ENCODE measurements around the gene SNX12.
"Not testable (repeated sequence)": the region's sequence is repeated elsewhere in the genome, so short reads cannot be mapped to it uniquely, and the experiment has no call there.

Gene SNX12

DNA sequence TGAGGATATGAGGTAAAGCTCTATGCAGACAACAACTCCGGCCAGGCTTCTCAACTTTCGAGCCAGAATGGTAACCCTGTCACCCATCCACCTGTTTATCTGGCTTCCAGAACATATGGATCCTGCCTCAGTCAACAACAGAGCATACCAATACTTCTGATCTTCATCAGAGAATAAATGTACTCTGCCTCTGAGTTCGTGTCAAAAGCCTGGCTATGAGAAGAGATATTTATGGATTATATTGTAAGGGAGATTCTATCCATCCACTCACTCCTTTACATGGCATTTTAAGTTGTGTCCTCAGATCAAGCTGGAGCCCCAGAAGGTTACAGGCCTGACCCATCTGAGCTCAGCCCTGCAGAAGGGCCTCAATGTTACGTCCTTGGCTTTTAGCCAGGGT lies 17.8 kb upstream of the SNX12 start:
- no peak for DNase-seq

DNA sequence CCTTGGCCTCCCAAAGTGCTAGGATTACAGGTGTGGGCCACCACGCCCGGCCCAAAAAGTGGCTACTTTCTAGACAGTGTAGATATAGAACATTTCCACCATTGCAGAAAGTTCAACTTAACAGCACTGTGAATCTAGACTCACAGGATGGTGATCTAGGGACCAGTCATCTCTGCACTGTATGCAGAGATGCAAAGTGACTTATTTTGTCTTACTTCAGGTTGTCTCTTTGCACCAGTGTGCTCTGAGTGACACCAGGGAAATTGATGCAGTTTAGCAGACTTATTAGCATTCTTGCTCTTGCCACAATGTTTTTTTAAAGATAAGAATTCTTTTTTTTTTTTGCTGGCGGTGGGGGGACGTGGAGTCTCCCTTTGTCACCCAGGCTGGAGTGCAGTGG lies 14.7 kb upstream of the SNX12 start:
- DNase-seq, result no peak

DNA sequence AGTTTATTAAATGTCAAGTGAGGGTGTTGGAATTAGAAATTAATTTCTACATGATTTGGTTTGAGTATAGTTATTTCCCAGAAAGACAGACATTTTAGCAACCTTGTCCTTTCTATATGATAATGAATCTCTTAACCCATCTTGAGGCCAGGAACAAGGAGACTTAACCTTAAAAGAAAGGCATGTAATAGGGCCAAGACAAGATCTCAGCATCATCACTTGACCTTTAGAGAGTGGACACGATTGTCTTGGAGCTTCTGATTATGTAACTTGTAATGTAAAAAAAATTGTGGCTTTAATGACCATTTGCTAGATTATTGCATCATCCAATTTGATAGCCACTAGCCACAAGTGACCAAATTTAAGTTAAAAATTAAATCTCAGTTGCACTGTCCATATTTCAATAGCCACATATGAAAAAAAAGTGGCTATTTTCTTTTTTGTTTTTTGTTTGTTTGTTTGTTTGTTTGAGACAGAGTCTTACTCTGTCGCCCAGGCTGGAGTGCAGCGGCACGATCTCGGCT lies 14.1 kb upstream of the SNX12 start:
- DNase-seq, result no peak

DNA sequence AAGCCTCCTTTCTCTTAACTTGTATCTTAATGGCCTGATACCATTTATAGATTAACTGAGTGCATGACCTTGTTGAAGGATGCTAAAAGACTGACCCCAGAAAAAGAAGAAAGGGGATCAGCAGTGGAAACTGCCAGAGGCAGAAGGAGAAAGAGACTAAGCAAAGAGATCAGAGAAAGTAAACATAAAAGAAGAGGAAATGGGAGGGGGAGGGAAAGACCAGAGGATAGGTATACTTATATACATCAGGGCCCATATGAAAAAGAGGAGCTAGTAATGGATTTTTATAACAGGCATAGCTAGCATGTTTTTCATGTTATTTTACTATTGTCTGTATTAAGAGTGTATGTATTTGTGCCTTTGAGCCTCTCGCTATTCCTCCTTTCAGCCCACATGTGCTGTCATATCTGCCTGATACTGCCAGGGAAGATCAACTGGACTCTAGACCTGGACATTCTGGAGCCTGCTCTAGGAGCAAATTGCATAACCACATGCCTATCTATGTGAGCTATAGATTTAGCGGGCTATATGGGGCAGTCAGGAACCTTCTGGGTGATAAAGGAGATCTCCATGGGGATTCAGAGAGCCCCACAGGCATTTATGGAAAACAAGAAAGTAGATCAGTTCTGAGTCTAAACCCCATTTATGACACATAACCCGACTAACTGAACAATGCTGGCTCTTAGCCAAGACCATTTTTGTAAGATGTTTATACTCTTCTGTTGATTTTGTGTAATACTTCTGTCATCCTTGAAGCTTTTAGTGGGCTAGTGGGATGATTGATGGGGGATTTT lies 13.4 kb upstream of the SNX12 start:
- DNase-seq, result no peak

DNA sequence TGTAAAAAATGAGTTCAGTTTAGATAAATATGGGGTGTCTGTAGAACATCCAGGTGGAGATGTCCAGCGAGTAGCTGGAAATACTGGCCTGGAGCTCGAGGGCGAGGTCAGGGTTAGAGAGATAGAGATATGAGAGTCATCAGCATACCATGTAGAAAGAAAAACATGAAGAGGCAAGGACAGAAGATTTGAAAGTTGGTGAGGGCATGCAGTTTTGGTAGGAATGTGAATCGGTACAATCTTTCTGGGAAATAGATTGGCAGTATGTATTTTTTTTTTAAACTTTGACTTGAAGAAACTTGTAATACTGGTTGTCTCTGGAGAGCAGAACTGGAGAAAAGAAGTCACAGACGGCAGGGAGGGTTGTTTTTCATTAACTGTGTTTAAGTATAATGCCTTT lies 2.4 kb upstream of the SNX12 start:
- no peak for DNase-seq

DNA sequence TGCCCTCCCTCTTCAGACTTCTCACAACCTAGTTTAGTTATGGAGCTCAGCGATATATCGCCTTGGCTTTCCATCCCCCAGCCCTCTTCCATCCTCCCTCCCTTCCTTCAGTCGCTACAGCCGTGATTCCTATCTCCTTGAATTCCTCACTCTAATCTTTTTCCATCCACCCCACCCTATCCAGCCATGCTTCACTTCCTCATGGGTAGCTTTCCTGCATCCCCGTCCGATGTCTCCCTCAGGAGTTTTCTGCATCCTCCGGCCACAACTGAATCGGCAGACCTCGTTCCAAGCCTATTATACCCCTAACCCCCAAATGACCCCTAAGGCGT lies 456 bp downstream of the SNX12 start:
- DNase-seq, result no peak

DNA sequence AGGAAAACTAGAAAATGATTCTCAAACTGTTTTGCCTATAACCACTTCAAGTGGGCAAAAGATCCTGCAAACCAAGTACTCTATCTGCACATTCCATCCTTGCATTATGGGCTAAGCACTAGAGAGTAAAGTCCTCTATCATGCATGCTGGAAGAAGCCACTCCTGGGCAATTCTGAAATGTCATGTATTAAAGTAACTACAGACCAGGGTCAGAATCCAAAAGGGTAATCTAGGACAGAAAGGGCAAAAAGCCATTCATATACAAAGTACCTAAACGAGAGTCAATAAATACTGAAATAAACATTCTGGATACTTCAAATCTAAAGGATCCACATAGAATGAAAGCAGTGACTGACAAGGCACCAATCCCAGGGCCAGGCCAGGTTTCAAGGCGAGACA lies 1.0 kb downstream of the SNX12 start:
- DNase-seq, result no peak

DNA sequence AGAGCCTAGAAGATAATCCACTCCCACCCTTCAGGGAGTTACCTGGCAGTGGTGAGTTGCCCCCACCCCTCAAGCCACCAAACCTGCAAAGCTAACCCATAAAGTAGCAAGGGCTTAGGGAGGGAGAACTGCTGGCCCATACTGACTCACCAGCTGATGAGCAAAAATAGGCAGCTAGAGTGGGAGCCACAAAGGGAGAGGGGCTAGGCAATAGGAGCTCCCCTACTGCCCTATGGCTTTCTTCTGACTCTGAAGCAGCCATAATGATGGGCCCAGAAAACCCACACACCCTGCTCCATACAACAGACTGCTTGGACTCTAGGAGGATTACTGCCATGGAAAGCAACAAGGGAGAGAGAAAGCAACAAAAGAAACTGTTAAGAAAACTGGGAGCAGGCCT lies 8.0 kb downstream of the SNX12 start:
- DNase-seq, result no peak

DNA sequence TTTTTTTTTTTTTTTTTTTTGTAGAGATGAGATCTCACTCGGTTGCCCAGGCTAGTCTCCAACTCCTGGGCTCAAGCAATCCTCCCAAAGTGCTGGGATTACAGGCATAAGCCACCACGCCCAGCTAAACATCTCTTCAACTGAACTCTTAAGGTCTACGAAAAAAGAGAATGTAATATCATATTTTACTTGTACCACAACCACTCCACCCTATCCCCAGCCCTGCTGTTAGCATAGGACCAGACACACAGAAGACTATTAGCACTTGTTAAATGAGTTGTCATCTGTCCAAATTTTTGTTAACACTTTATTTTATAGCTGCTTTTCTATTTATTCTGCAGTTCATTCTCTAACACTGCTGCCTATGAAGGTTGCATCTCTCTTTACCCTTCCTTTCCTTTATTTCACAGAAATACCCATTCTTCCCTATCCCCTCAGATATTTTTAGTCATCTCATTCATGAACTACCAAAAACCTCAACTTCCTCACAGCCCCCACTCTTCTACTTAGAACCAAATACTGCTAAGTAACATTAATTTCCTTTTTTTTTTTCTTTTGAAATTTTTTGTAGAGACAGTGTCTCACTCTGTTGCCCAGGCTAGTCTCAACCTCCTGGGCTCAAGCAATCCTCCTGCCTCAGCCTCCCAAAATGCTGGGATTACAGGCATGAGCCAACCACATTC lies 10.1 kb downstream of the SNX12 start:
- no peak for DNase-seq

DNA sequence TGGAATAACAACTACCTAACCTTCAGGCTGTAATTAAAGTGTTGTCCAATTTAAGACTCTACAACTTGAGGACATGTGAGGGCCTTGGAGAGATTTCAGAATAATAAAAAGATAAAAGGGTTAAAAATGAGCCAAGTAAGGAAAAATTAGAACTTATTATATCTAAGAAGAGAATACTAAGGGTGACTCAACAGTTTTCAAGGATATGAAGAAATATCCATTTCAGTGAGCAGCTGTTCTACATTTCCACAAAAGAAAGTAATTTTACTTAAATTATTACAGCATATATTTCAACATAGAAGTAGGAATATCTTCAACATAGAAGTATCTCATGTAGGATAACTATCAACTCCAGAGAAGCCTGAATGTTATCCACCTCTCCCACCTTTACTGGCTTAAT lies 11.3 kb downstream of the SNX12 start:
- DNase-seq, result no peak

DNA sequence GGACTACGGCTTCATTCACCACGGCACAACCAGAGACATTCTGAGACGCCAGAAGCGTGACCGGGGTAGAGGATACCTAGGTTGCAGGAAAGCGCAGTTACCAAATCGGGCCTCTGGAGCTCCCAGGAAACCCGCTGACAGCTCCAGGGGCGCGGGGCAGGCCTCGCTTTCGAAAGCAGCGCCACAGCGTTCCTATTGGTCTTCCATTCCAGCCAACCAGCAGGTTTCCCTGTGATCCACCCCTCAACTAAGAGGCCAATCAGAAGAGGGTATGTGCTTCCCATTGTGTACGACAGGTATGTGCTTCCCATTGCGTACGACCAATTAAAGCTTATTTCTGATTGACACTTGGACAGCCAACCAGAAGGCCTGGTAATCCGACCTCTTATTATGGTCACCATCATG lies 14.9 kb downstream of the SNX12 start:
- DNase-seq, result no peak

DNA sequence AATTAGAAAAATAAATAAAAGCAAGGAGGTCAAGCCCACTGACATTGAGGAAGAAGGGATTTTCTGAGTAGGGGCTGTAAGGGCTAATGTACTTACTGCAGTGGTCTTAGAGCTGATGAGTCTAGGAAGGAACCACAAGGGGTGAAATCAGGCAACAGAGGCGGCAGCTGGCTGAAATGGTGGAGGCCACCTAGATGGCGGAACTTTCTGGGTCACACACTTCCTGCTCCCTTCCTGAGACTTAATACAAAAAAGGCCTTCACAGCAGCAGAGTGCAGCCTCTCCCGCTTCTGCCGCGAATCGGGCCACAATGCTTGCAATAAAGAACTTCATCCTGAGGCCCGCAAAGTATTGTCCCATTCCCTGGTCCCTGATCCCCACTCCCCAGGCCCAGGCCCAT lies 15.4 kb downstream of the SNX12 start:
- DNase-seq, result no peak

DNA sequence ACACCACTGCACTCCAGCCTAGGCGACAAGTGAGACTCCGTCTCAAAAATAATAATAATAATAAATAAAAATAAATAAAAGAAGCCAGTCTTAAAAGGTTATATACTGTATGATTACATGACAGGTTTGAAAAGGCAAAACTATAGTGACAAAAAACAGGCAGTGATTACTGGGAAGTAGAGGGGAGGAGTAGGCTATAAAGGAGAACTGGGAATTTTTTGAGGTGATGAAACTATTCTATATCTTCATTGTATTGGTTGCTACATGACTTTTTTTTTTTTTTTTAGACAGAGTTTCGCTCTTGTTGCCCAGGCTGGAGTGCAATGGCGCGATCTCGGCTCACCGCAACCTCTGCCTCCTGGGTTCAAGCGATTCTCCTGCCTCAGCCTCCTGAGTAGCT lies 20.2 kb downstream of the SNX12 start:
- DNase-seq, result not testable (repeated sequence)

DNA sequence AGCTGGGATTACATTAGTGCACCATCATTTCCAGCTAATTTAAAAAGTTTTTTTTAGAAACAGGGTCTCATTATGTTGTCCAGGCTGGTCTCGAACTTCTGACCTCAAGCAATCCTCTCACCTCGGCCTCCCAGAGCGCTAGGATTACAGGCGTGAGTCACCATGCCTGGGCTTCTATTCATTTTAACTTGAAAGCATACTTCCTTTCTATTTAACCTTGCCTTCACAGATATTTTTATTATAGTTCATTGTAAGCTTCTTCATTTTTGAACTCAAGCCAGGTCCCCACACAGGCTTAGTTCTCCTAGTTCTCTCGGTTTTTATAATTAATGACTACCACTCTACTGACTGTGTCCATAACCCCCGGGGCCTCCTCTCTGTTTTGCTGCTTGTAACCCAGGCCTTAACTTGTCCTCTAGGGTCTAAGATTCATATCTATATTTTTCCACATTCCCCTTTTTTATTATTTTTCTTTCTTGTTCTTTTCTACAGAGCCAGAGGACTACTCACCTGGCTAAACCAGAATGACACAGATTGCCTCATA lies 50.7 kb downstream of the SNX12 start:
- DNase-seq, result no peak

Data from CD4-positive, alpha-beta T cell treated with Interleukin-4 for 4 hours (primary cell).